Cardiac fibroblast (primary cell): ENCODE measurements around the gene C11orf91.

Experiments used
- DNase-seq, 2 donors: peaks; one replicate each; pipeline versions ENCODE4 v3.0.0 to v3.0.0-alpha.2; 2010; ENCODE audit warnings: low read depth in 2 of 2
- H3K4me3 ChIP-seq, 2 donors: replicated peaks in 1 of 2; 1 replicate in 1 of 2; 2 replicates in 1 of 2; pipeline ENCODE4 v1.5.1; 2011; ENCODE audit warnings: low read depth in 2 of 2, low read length in 2 of 2, mild to moderate bottlenecking in 2 of 2, moderate library complexity in 1 of 2
- TF ChIP-seq, protein P1 (sequence below): IDR thresholded peaks from one replicate; pipeline ENCODE4 v1.5.1; 2011; ENCODE audit warnings: low read depth, mild to moderate bottlenecking, low read length, inconsistent platforms

C11orf91 gene

DNA sequence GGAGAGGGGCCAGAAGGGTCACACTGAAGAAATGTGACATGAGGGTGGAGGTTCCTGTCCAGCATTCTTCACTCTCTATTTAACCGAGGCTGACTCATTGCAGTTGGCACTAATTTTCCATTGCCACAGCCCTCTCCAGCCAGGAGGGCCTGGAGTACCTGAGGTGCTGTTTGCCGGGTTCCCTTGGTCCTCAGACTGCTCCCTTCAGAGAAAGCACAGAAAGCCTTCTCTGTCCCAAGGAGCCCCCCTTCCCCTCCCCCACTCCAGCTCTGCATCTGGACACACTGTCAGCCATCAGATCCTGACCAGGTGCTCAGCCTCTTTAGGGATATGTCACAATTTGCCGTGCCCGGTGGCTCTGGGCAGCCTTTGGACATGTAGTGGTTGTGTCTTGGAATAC lies 3.2 kb upstream of the C11orf91 start:
- TF ChIP-seq, protein P1, sequence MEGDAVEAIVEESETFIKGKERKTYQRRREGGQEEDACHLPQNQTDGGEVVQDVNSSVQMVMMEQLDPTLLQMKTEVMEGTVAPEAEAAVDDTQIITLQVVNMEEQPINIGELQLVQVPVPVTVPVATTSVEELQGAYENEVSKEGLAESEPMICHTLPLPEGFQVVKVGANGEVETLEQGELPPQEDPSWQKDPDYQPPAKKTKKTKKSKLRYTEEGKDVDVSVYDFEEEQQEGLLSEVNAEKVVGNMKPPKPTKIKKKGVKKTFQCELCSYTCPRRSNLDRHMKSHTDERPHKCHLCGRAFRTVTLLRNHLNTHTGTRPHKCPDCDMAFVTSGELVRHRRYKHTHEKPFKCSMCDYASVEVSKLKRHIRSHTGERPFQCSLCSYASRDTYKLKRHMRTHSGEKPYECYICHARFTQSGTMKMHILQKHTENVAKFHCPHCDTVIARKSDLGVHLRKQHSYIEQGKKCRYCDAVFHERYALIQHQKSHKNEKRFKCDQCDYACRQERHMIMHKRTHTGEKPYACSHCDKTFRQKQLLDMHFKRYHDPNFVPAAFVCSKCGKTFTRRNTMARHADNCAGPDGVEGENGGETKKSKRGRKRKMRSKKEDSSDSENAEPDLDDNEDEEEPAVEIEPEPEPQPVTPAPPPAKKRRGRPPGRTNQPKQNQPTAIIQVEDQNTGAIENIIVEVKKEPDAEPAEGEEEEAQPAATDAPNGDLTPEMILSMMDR = no peak
- no peak overlapping the region for H3K4me3 ChIP-seq
- peak; percentile 64 to 76 for DNase-seq

DNA sequence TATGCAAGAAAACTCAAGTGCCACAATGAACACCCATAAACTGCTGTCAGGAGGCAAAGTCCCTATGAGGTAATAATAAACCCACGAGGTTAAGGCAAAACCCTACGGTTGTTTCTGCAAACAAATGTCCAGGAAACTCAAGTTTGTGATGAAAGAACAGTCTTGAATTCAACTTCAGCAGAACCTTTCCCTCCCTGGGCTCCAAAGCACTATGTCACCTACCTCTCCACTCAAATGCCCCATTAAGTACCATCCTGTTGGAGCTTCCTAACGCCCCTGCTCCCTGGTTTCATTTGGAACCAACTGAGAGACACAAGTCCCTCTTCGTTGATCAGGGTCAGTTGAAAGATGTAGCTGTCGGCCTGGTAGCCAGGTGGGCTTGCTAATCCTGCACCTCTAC lies 2.6 kb upstream of the C11orf91 start:
- TF ChIP-seq, protein P1 = no peak
- DNase-seq = peak in 1 of 2 donors; percentile 55
- no peak overlapping the region for H3K4me3 ChIP-seq

DNA sequence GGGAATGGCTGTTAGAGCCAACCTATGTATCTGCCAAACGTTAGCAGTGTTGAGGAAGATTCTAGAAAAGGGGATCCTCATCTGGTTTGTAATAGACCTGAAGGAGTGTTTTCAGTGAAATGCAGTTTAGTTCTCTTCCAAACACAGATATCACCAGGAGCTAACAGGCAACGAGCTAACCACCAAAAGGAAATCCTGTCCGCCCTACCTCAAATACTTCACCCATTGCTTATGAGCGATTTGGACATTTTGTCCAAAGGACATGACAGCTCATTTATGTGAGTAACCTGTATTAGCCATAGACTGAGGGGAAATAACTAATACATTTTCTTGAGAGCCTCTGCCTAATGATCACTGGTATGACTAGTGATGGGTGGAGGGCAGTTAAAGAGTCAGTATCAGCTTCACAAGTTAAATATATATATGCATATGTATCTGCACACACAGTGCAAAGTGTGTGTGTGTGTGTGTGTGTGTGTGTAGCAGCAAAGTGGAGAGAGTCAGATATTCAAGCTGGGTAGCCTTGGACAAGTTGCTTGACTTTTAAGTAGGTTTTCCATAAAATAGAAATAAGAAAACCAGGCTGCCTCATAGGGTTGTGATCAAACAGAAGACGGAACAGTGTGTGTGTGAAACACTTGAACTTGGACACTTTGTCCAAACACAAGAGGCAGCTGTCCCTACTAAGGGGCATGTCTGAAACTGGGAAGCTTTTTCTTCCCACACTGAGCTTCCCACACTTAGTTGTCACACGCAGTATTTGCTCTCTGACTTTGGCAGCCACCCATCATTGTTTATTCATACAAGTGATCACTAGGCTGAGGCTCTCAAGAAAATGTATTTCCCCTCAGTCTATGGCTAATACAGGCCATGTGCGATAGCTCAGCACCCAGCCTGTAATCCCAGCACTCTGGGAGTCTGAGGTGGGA lies 940 bp upstream of the C11orf91 start:
- H3K4me3 ChIP-seq = peak overlapping the region; percentile 25 to 38
- TF ChIP-seq, protein P1 = no peak
- peak; percentile 89 to 97 for DNase-seq

DNA sequence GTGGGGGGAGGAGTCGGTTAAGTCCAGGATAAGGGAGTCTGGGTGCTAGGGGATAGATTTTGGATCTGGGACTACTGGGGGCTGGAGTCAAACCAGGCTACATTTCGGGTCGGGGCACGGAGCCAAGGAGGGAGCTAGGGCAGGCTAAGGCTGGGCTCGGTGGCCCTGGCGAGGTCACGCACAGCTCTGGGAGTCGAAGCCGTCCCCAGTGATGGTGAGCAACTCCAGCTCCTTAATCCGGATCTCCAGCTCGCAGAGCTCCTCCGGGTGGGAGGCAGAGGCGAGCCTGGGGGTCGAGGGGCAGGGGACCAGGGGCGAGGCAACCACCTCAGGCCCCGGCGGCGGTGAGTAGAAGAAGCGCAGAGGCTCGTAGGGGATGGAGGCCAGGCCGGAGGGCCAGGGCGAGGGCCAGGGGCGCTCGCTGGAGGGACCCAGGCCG lies 544 bp downstream of the C11orf91 start:
- TF ChIP-seq, protein P1 = no peak
- peak overlapping the region; percentile 38 to 54 for H3K4me3 ChIP-seq
- peak in 1 of 2 donors; percentile 51 for DNase-seq

DNA sequence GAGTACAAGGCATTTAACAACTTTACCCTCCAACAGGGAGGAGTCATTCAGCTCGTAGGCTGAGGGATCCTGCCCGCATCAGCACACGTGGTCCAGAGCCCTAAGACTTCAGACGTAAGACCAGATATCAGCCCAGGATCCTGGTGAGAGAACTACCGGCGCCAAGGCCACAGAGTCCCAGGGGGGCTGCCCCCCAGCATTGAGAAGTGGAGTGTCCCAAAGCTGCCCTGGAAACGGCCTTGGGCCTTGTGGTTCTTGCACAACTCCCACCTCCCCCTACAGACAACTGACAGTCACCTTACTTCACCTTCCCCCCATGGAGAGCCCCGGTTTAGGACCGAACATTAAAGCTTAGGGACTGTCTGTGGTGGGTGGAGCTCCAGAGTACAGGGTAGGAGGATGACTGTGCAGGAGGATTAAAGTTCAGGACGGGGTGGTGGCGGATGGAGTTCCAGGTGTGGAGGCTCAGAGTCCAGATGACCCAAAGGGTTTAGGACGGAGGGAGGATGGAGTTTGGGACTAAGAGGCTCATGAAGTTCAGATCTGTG lies 1.0 kb downstream of the C11orf91 start:
- TF ChIP-seq, protein P1 = no peak
- H3K4me3 ChIP-seq = peak overlapping the region in 1 of 2 donors; percentile 38
- peak in 1 of 2 donors; percentile 46 for DNase-seq

DNA sequence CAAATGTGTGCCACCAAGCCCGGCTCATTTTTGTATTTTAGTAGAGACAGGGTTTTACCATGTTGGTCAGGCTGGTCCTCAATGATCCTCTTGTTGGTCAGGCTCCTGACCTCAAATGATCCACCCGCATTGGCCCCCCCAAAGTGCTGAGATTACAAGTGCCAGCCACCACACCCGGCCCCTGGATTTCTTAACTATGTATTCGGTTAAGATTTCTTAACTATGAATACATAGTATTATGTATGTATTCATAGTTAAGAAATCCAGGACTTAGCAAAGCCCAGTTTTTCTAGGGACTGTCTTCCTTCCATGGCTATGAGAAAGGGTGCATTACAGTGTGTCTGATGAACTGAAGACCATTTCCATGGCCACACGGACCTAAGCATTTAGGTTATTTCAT lies 1.7 kb downstream of the C11orf91 start:
- peak in 1 of 2 donors; percentile 55 for DNase-seq
- TF ChIP-seq, protein P1 = no peak
- no peak overlapping the region for H3K4me3 ChIP-seq
